Superior temporal gyrus (tissue), 1 donor: ENCODE results near the gene UPP2.
A peak's percentile ranks its signal among the peaks of the same experiment; 100 is the strongest.

ENCODE experiments used
- DNase-seq: peaks from one replicate; pipeline ENCODE4 v3.0.0-alpha.2; 2016; ENCODE audit errors: extremely low spot score

The UPP2 gene

GRCh38 chr2:158142165-158142564, 40.5 kb downstream of the UPP2 start:
- DNase-seq: no peak

DNA sequence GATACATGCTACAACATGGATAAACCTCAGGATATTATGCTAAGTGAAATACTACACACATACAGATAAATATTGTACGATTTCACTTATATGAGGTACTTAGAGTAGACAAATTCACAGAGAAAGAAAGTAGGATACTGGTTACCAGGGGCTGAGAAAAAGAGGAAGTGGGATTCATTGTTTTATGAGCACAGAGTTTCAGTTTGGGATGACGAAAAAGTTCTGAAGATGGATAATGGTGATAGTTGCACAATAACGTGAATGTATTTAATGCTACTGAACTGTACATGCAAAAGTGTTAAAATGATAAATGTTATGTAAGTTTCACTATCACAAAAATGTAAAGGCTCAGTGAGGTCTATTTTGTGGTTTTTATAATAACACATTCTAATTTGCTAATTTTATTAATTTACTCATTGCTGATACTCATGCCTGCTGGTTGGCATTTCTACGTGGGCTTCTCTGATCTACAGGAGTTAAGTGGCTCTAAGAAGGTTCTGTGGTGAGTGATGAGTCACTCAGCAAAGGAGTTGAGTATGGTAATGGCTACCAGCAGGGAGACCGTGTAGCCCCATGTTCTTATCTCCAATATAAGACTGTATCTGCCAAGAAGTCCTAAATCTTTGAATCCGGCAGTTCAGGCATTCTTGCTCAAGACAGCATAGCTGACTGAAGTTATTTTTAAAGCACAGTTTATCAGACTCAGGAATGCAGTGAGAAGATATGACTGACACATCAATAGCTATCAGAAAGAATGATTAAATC, 41.1 kb downstream of the UPP2 start:
- DNase-seq: no peak

DNA sequence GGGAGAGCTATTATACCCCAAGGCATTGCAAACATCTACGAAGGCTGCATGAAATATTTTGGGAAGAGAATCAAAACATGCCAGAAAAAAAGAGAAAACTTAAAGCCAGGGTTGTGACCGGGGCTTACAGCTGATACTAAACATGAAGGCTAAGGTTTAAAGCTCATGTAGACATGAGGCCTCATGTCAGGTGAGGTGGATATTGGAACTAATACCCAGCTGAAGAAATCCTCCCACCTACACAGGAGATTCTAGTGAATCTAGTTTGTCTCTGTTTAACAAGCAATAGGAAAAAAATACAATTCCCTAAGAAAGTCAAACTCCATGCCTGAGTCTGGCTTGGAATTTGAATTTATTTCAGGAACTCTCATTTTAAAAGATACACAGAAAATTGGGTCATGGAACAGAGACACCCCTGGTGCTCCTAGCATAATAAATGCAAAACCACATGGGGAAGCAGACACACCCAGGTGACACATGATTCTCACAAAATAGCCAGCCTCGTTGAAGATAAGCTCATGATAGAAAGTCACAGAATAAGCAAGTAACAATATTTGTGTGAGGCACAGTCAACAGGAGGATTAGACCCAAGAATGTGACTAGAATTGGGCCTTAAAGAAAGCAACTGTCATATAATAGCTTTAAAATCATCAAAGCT, 42.2 kb downstream of the UPP2 start:
- no peak for DNase-seq

- DNase-seq: no peak
Measured at GRCh38 chr2:158144914-158145625, 43.4 kb downstream of the UPP2 start.

DNA sequence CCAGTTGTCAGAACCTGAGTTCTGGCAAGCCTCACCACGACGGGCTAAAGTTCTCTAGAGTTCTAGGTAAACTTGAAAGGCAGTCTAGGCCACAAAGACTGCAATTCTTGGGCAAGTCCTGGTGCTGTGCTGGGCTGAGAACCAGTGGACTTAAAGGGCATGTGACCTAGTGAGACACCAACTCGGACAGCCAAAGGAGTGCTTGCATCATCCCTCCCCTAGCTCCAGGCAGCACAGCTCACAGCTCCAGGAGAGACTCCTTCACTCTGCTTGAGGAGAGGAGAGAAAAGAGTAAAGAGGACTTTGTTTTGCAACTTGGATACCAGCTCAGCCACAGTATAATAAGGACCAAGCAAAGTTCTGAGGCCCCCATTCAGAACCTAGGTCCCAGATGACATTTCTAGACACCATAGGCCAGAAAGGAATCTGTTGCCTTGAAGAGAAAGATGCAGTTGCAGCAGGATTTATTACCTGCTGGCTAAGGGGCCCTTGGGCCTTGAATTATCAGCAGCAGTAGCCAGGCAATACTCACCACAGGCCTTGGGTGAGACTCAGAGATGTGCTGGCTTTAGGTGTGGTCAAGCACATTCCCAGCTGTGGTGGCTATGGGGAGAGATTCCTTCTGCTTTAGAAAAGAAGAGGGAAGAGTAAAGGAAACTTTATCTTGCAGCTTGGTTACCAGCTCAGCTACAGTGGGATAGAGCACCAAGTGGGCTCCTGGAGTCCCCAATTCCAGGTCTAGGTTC, 51.8 kb downstream of the UPP2 start:
- no peak for DNase-seq

GRCh38 chr2:158154596-158154995, 52.9 kb downstream of the UPP2 start:
- no peak for DNase-seq

DNA sequence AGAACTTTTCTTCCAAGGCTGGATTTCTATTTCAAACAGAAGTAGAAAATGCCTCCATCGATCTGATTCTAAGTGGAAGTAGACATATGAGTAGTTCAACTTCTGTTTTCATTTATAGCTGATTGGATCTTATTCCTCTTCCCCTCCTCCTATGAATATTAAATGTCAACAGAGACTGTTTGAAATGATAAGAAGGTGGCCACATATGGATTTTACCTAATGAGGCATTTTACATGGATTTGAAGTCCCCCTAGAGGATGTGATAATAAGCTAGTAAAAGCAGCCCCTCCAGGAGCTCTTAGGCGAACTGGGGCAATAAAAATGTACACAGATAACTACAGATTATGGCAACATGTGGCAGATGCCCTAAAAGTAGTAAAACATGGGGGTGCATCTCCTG, 71.0 kb downstream of the UPP2 start:
- no peak for DNase-seq

- no peak for DNase-seq
Measured at GRCh38 chr2:158174495-158174894, 72.8 kb downstream of the UPP2 start.

GRCh38 chr2:158174956-158175355, 73.3 kb downstream of the UPP2 start:
- no peak for DNase-seq

DNA sequence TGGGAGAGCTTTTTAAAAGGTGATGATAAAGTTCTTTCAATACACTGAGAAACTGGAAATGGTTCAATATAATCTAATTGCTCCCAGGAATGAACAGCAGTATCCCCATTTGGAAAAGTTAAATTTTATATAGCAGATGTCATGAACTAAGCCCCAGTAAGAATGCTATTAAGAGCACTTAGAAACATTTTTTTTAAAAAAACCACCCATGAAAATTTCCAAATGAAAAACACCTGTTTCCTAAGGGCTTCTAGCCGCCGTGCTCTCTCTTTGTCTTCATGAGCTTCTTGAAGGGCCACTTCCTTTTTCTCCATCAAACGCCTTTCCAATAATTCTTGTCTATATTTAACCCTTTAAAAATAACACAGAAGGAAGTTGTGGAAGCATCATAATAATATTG, 77.0 kb downstream of the UPP2 start:
- DNase-seq: no peak

DNA sequence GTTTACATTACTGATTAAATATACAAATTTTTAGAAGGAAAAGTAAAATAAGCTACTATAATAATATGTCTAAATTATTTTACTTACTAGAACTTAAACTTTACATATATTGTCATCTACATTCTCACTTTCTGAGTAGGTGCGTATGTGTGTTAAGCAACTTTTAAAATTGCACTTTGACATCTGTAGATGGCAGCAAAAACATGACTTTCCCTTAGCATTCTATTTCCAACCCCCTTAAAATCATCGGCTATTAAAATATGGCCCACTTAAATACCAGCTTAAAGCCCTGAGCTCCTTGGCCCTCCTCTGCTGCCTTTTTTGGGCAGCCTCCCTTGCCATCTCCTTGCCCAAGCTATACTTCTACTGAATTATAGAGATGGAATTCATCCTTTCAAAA, 78.0 kb downstream of the UPP2 start:
- peak; percentile 64 for DNase-seq

DNA sequence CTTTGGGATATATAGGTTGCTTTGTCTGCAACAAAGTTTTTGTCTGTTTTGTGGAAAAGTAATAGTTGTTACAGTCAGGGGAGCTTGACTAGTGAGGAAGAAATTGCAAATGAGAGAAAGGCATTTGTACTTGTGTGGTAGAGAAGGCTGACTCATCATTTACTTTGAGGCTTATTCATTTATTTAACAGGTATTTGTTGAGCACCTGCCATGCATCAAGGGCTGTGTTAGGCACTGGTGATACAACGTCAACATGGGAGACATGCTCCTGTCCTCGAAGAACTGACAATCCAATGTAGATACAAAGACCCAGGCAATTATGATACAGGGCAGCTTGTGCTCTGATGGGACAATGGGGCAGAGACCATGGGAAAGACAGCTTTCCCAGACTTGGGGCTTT, 79.5 kb downstream of the UPP2 start:
- no peak for DNase-seq

GRCh38 chr2:158182676-158183295, 81.1 kb downstream of the UPP2 start:
- no peak for DNase-seq

GRCh38 chr2:158184001-158184400, 82.3 kb downstream of the UPP2 start:
- DNase-seq: peak; percentile 85

DNA sequence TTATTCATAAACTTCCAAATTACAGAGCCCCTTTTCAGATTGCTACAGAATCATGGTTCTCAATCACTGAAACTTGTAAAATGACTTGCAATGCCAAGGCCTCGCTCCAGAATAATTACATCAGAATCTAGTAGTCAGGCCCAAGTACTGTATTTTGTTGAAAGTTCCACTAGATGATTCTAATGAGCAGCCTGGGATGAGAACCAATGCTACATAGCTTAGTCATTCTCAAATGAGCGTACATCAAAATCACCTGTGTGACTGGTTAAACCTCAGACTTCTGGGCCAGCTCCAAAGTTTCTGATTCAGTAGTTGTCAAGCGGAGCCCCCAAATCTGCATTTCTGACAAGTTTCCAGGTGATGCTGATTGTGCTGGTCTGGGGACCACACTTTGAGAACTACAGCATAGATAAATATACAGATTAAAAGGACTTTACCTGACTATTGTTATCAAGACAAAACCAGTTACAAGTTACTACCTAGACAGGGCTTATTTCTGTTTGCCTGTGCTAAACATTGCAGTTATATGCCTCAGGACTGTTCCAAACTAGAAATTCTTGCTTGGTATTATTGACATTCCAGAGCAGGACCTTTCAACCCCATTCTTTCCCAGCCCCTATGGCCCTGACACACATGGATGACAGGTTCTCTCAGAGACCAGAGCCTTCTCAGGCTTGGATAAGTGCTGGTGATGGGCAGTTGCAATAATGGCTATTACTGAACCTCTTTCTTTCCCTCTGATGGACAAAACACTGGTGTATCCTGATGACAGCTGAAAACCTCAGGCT, 83.1 kb downstream of the UPP2 start:
- DNase-seq: no peak
